GM23248 (cell line): ENCODE results near the gene SMURF2. TPM values are rescaled to one million over a fixed set of nuclear protein-coding genes. Genes with fewer than 3 reads are reported as not detected.
A peak's percentile ranks its signal among the peaks of the same experiment; 100 is the strongest.

ENCODE experiments used
- DNase-seq: peaks from one replicate; pipeline ENCODE4 v3.0.0-alpha.2; 2015
- H2AFZ ChIP-seq: fragments of 200-600 bp; sonication (generic); 2 replicates; pipeline ENCODE4 v1.6.1; 2016; ENCODE audit warnings: antibody characterized with exemption
- H3F3A ChIP-seq: fragments of 200-600 bp; sonication (generic); 2 replicates; pipeline ENCODE4 v1.6.1; 2016; ENCODE audit warnings: mild to moderate bottlenecking, antibody characterized with exemption, mixed run types; ENCODE audit not compliant: insufficient read depth
- H3K27ac ChIP-seq: fragments of 200-600 bp; sonication (generic); 2 replicates; pipeline ENCODE4 v1.5.1; 2016; ENCODE audit warnings: mild to moderate bottlenecking
- H3K27me3 ChIP-seq: fragments of 200-600 bp; sonication (generic); replicated peaks from 2 replicates; pipeline ENCODE4 v1.6.1; 2016; ENCODE audit warnings: mild to moderate bottlenecking; ENCODE audit not compliant: insufficient read depth
- H3K36me3 ChIP-seq: fragments of 200-600 bp; sonication (generic); 2 replicates; pipeline ENCODE4 v1.6.1; 2016; ENCODE audit warnings: low read depth, mild to moderate bottlenecking
- H3K4me1 ChIP-seq: fragments of 200-600 bp; sonication (generic); 2 replicates; pipeline ENCODE4 v1.6.1; 2016; ENCODE audit warnings: mild to moderate bottlenecking; ENCODE audit not compliant: insufficient read depth
- H3K4me2 ChIP-seq: fragments of 200-600 bp; sonication (generic); one replicate; pipeline ENCODE4 v1.6.1; 2016; ENCODE audit warnings: mild to moderate bottlenecking; ENCODE audit not compliant: unreplicated experiment
- H3K4me3 ChIP-seq: fragments of 200-600 bp; sonication (generic); 2 replicates; pipeline ENCODE4 v1.5.1; 2016; ENCODE audit warnings: mild to moderate bottlenecking
- H3K79me2 ChIP-seq: fragments of 200-600 bp; sonication (generic); 2 replicates; pipeline ENCODE4 v1.6.1; 2016; ENCODE audit warnings: mild to moderate bottlenecking; ENCODE audit not compliant: insufficient read depth
- H3K9ac ChIP-seq: fragments of 200-600 bp; sonication (generic); 2 replicates; pipeline ENCODE4 v1.6.1; 2016; ENCODE audit warnings: mild to moderate bottlenecking
- H3K9me2 ChIP-seq: fragments of 200-600 bp; sonication (generic); 2 replicates; pipeline ENCODE4 v1.6.1; 2016; ENCODE audit warnings: mixed run types, mild to moderate bottlenecking, moderate library complexity; ENCODE audit not compliant: insufficient read depth
- H3K9me3 ChIP-seq: fragments of 200-600 bp; sonication (generic); one replicate; pipeline ENCODE4 v1.6.1; 2017; ENCODE audit warnings: low read depth
- H4K20me1 ChIP-seq: fragments of 200-600 bp; sonication (generic); 2 replicates; pipeline ENCODE4 v1.6.0; 2016; ENCODE audit not compliant: insufficient read depth
- EZH2 ChIP-seq: fragments of 200-600 bp; sonication (generic); IDR thresholded peaks from 2 replicates; pipeline ENCODE4 v1.6.1; 2018; ENCODE audit warnings: antibody characterized with exemption, mild to moderate bottlenecking; ENCODE audit not compliant: insufficient read depth, poor library complexity, severe bottlenecking
- EZH2phosphoT487 ChIP-seq: fragments of 200-600 bp; sonication (generic); IDR thresholded peaks from 2 replicates; pipeline ENCODE4 v1.6.1; 2018; ENCODE audit warnings: antibody characterized with exemption, moderate library complexity, mild to moderate bottlenecking, low read depth; ENCODE audit not compliant: insufficient read depth
- WGBS, 2 experiments: methylation state at CpG; one replicate each; pipeline ENCODE4 v1.1.6; 2015 to 2017; ENCODE audit warnings: low lambda C conversion rate in 2 of 2, low coverage in 1 of 2; ENCODE audit errors: missing lambda C conversion rate in 2 of 2; 5-methylcytosine and 5-hydroxymethylcytosine counted together
- in situ Hi-C: fragments of 300-500 bp; cut with MboI; formaldehyde crosslinking; loops from 2 replicates; pipeline ENCODE4 v1.15.0; 2020
- polyA plus RNA-seq: library from polyadenylated mRNA; unstranded; fragments of >200 nt; fragmentation: Nextera tagmentation; extraction: Ambion mirVana; gene quantifications from 2 replicates; pipeline ENCODE4 v1.2.1, GENCODE V29; 2016
- total RNA-seq: library from RNA; depleted of rRNA; stranded (reverse); fragments of >200 nt; shearing (Covaris generic); gene quantifications from 2 replicates; pipeline ENCODE4 v1.2.3, GENCODE V29; 2014

SMURF2 gene
- total and polyA plus RNA-seq, 2 experiments from 2014 or later, result 50.8 to 159 TPM

- no peak for DNase-seq
- H3K27me3 ChIP-seq, result no peaks in the 10 kb centered on the region
- H3K9me3 ChIP-seq, result no peaks in the 10 kb centered on the region
- H3K4me1 ChIP-seq, result peaks cover 46% of the 10 kb centered on the region
- TF ChIP-seq EZH2, result no peak
- TF ChIP-seq EZH2phosphoT487, result no peak
- H3K9ac ChIP-seq, result peak overlapping the region; percentile 100
- H3K4me3 ChIP-seq, result peak overlapping the region; percentile 98
- peaks cover 92% of the 10 kb centered on the region for H3K79me2 ChIP-seq
- no peaks in the 10 kb centered on the region for H3K9me2 ChIP-seq
- peaks cover 36% of the 10 kb centered on the region for H4K20me1 ChIP-seq
- H3K36me3 ChIP-seq, result peaks cover 53% of the 10 kb centered on the region
- in situ Hi-C loops, result no loop called here
- H3F3A ChIP-seq, result peaks cover 63% of the 10 kb centered on the region
- peak overlapping the region; percentile 100 for H3K27ac ChIP-seq
- 1% methylated on average over 13 of the region's 13 CpGs for WGBS, 2 experiments
- H2AFZ ChIP-seq, result no peak overlapping the region
- H3K4me2 ChIP-seq, result peak overlapping the region; percentile 85
Measured at GRCh38 chr17:64504769-64505339, 157.3 kb downstream of the SMURF2 start.

GRCh38 chr17:64503821-64504768, 158.0 kb downstream of the SMURF2 start:
- H3K9ac ChIP-seq, result peak overlapping the region; percentile 100
- in situ Hi-C loops, result no loop called here

GRCh38 chr17:64503341-64503740, 158.8 kb downstream of the SMURF2 start:
- Histone ChIP-seq H3K4me3 (peak overlapping the region; percentile 98), H3K36me3 (peaks cover 68% of the 10 kb centered on the region), H4K20me1 (peaks cover 43% of the 10 kb centered on the region), H3F3A (peaks cover 78% of the 10 kb centered on the region), H3K4me1 (peaks cover 59% of the 10 kb centered on the region), H3K79me2 (peaks cover 92% of the 10 kb centered on the region), H3K27me3 (no peaks in the 10 kb centered on the region), H2AFZ (no peak overlapping the region), H3K4me2 (peak overlapping the region; percentile 85), H3K27ac (peak overlapping the region; percentile 100), H3K9ac (peak overlapping the region; percentile 100), H3K9me2 (no peaks in the 10 kb centered on the region), H3K9me3 (no peaks in the 10 kb centered on the region)
- TF ChIP-seq EZH2phosphoT487, result no peak
- no peak for TF ChIP-seq EZH2
- DNase-seq, result peak; percentile 30
- 65 to 68% methylated on average over 5 of the region's 5 CpGs for WGBS, 2 experiments
- in situ Hi-C loops, result no loop called here

More at GRCh38 chr17:64503821-64504768, 158.0 kb downstream of the SMURF2 start:
- Histone ChIP-seq H3K4me1 (peaks cover 54% of the 10 kb centered on the region), H3K4me2 (peak overlapping the region; percentile 85), H3K9me3 (no peaks in the 10 kb centered on the region), H3K36me3 (peaks cover 60% of the 10 kb centered on the region), H3F3A (peaks cover 71% of the 10 kb centered on the region), H4K20me1 (peaks cover 43% of the 10 kb centered on the region), H3K4me3 (peak overlapping the region; percentile 98), H2AFZ (no peak overlapping the region), H3K27ac (peak overlapping the region; percentile 100), H3K9me2 (no peaks in the 10 kb centered on the region), H3K79me2 (peaks cover 92% of the 10 kb centered on the region), H3K27me3 (no peaks in the 10 kb centered on the region)
- peak; percentile 58 for DNase-seq
- TF ChIP-seq EZH2 (no peak), EZH2phosphoT487 (no peak)
- 14 to 15% methylated on average over 7 of the region's 7 CpGs for WGBS, 2 experiments

DNA sequence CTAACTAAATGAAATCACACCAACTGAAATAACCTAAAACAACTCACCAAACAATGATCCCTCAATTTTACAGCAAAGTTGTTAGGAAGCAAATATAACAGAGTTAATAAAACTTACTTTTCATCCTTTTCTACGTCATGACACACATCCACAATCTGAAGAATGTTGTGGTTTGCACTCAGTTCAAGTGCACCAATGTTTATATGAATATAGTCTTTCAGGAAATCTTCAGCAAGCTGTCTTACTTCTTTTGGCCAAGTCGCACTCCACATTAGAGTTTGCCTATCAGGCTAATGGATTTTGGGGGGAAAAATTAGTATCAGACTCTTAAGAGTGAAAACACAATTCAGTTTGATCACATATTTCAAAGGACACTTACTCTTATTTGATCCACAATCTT, 159.3 kb downstream of the SMURF2 start:
- in situ Hi-C loops, result no loop called here
- TF ChIP-seq EZH2phosphoT487 (no peak), EZH2 (no peak)
- Histone ChIP-seq H2AFZ (no peak overlapping the region), H3K4me1 (peaks cover 63% of the 10 kb centered on the region), H3K27ac (peak overlapping the region; percentile 100), H3K4me3 (peak overlapping the region; percentile 98), H3K9ac (peak overlapping the region; percentile 100), H3K36me3 (peaks cover 73% of the 10 kb centered on the region), H3K9me2 (no peaks in the 10 kb centered on the region), H3F3A (peaks cover 79% of the 10 kb centered on the region), H3K9me3 (no peaks in the 10 kb centered on the region), H4K20me1 (peaks cover 43% of the 10 kb centered on the region), H3K4me2 (peak overlapping the region; percentile 85), H3K27me3 (no peaks in the 10 kb centered on the region), H3K79me2 (peaks cover 89% of the 10 kb centered on the region)
- WGBS, 2 experiments, result 68% methylated on average over 2 of the region's 2 CpGs
- DNase-seq, result peak; percentile 40
